Spleen (tissue), 7 donors: ENCODE measurements around the gene NOS1AP.

Experiments
- CTCF ChIP-seq, 11 experiments: fragments of 200-600 bp in 7 of 11; fragments of 450-650 bp in 4 of 11; sonication (generic) in 4 of 11; IDR thresholded peaks in 8 of 11; conservative IDR thresholded peaks in 3 of 11; 1 replicate in 7 of 11; 2 replicates in 4 of 11; pipeline versions ENCODE4 v1.4.0 to v1.8.0; 2016 to 2021; ENCODE audit warnings: antibody characterized with exemption in 11 of 11, inconsistent platforms in 4 of 11, mild to moderate bottlenecking in 1 of 11
- POLR2AphosphoS5 ChIP-seq, 3 donors: sonication (generic); formaldehyde crosslinking; IDR thresholded peaks; one replicate each; pipeline ENCODE4 v1.5.1; 2017; ENCODE audit warnings: antibody characterized with exemption in 3 of 3
- donor health status: DM: no; HTN: no; CAD: no; lungs with moderate emphysema.
- donor health status: DM: no; HTN: no; CAD: no.
- donor health status: DM: no; HTN: no; CAD: no.

- TF ChIP-seq CTCF (IDR thresholded peaks at IDR 0.05 in 8 of 11, conservative IDR thresholded peaks at IDR 0.05 in 3 of 11) (no peak), POLR2AphosphoS5 (IDR thresholded peaks at IDR 0.05) (no peak)
Measured at GRCh38 chr1:162023181-162023546, 46.3 kb upstream of the NOS1AP start.
